Mesendoderm (in vitro differentiated cells): ENCODE data around the gene OSBPL8.
A peak's percentile ranks its signal among the peaks of the same experiment; 100 is the strongest.

Experiments
- DNase-seq: peaks from one replicate; pipeline ENCODE4 v3.0.0; 2013
- H2AK5ac ChIP-seq: 2 replicates; pipeline ENCODE4 v1.6.1; 2013; ENCODE audit warnings: low read length, inconsistent platforms
- H2BK120ac ChIP-seq: 2 replicates; pipeline ENCODE4 v1.6.1; 2013; ENCODE audit warnings: low read depth, mild to moderate bottlenecking, low read length, moderate library complexity, mixed read lengths
- H2BK15ac ChIP-seq: replicated peaks from 2 replicates; pipeline ENCODE4 v1.6.1; 2013; ENCODE audit warnings: low read depth, mild to moderate bottlenecking, moderate library complexity
- H2BK5ac ChIP-seq: 2 replicates; pipeline ENCODE4 v1.6.1; 2013; ENCODE audit warnings: low read length, inconsistent platforms
- H3K18ac ChIP-seq: 2 replicates; pipeline ENCODE4 v1.6.1; 2013; ENCODE audit warnings: mild to moderate bottlenecking, low read length, mixed read lengths
- H3K23ac ChIP-seq: one replicate; pipeline ENCODE4 v1.6.1; 2013; ENCODE audit warnings: low read length
- H3K27ac ChIP-seq: 2 replicates; pipeline ENCODE4 v1.5.1; 2013; ENCODE audit warnings: low read depth, mild to moderate bottlenecking, inconsistent platforms, low read length, moderate library complexity
- H3K27me3 ChIP-seq: 2 replicates; pipeline ENCODE4 v1.6.1; 2013; ENCODE audit warnings: low read length, control low read depth, mild to moderate bottlenecking, inconsistent platforms; ENCODE audit not compliant: insufficient read depth, poor library complexity
- H3K36me3 ChIP-seq: 2 replicates; pipeline ENCODE4 v1.6.1; 2013; ENCODE audit warnings: low read length, inconsistent platforms; ENCODE audit not compliant: control insufficient read depth, insufficient read depth
- H3K4ac ChIP-seq: one replicate; pipeline ENCODE4 v1.6.1; 2013; ENCODE audit warnings: low read depth, mild to moderate bottlenecking, low read length, moderate library complexity
- H3K4me1 ChIP-seq: 2 replicates; pipeline ENCODE4 v1.6.1; 2013; ENCODE audit warnings: low read depth, low read length, inconsistent platforms; ENCODE audit not compliant: control insufficient read depth
- H3K4me2 ChIP-seq: 2 replicates; pipeline ENCODE4 v1.6.1; 2013; ENCODE audit warnings: low read length
- H3K4me3 ChIP-seq: 2 replicates; pipeline ENCODE4 v1.5.1; 2013; ENCODE audit warnings: mild to moderate bottlenecking, low read length
- H3K56ac ChIP-seq: one replicate; pipeline ENCODE4 v1.6.1; 2013; ENCODE audit warnings: low read length
- H3K79me1 ChIP-seq: 2 replicates; pipeline ENCODE4 v1.6.1; 2013; ENCODE audit warnings: low read length, inconsistent platforms
- H3K79me2 ChIP-seq: 2 replicates; pipeline ENCODE4 v1.6.1; 2013; ENCODE audit warnings: mild to moderate bottlenecking, low read length; ENCODE audit not compliant: control insufficient read depth, insufficient read depth
- H3K9ac ChIP-seq: 2 replicates; pipeline ENCODE4 v1.6.1; 2013; ENCODE audit warnings: low read length, inconsistent platforms
- H4K5ac ChIP-seq: one replicate; pipeline ENCODE4 v1.6.1; 2013; ENCODE audit warnings: low read length
- H4K8ac ChIP-seq: one replicate; pipeline ENCODE4 v1.6.1; 2013; ENCODE audit warnings: low read depth, mild to moderate bottlenecking, control low read depth, low read length, moderate library complexity
- WGBS: extraction: QIAGEN DNeasy Blood & Tissue Kit; methylation state at CpG from one replicate; pipeline ENCODE4 v1.1.7; 2013; ENCODE audit warnings: low lambda C conversion rate, missing lambda C conversion rate; ENCODE audit not compliant: insufficient coverage; ENCODE audit errors: extremely low coverage; 5-methylcytosine and 5-hydroxymethylcytosine counted together

OSBPL8 gene

DNA sequence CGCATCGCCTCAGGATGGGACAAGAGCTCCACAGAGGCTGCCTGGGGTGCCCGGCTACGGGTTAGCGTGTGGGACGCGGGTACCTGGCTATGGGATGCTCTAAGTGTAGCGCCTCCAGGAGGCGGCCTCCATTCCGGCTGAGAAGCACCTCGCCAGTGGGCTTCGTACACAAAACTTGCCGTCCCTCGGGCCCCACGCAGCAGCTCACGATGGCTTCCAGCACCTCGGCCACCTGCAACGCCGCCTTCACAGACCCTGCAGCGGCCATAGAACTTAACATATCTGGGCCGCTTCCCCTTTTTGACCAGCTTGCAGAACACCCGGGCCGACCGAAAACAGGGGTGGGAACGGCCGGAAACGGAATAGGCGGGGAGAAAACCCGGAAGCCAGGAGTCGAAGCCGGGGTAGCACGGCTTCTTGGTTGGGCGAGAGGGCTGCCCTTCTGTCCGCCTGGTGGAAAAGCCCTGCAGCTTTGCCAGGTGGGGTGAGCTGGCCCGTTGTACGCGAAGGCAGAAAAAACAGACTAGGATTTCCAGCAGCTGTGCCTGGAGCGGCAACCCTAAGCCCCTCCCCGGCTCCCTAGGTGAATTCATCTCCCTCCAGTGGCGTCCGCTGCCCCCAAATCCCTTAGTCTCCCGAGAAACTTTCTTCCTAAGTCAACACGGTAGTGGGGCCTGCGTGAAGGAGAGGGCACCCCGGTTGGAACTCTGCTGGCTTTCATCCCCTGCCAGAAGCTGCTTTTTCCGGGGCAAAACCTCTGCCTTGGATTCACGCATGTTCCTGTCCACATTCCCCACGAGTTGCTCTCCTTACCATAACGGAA, 211.3 kb downstream of the OSBPL8 start, which contains the start of gene BBS10:
BBS10 (minus strand) TSS at position 337 of the 823 bp plus-strand sequence; CDS start at position 280, 57 bp downstream.
- Histone ChIP-seq H3K56ac (peak within 1 kb of the TSS; percentile 95), H3K18ac (peak within 1 kb of the TSS; percentile 95)

DNA sequence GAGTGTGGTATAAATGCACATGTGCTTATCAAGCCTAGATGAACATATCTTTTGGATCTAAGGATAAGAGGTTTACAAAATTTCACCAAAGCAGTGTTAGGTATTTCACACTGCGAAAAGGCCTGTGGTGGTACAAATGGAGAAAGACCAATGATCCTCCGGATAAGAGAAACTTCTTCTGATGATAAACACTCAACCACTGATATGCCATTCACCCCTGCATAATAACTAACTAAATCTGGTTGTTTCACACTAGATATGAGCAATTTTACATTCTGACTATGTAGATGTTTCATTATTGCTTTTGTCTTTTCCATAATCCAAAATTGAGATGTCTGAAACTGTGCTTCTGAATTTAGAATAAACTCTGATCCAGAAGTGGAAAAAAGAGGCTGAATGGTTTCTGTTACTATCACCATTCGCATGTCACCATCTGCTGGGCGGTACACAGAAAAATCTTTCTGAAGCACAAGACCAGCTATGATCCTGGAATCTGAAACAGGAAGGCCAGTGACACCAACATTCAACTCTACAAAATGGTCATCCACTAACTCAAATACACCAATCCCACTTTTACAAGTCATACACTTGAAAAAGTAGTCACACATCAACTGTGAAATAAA, 212.7 kb downstream of the OSBPL8 start:
- H3K79me1 ChIP-seq = peaks cover 4% of the 10 kb centered on the region
- H3K56ac ChIP-seq = no peak overlapping the region
- peak; percentile 43 for DNase-seq
- H2BK120ac ChIP-seq = no peak overlapping the region
- peaks cover 3% of the 10 kb centered on the region for H3K79me2 ChIP-seq
- no peak overlapping the region for H2AK5ac ChIP-seq
- H2BK5ac ChIP-seq = no peak overlapping the region
- no peak overlapping the region for H3K4ac ChIP-seq
- no peak overlapping the region for H3K18ac ChIP-seq
- no peak overlapping the region for H3K23ac ChIP-seq
- WGBS = no CpG with 5 or more reads among the region's 4 CpGs
- H3K27me3 ChIP-seq = no peaks in the 10 kb centered on the region
- no peaks in the 10 kb centered on the region for H3K36me3 ChIP-seq
- no peak overlapping the region for H4K5ac ChIP-seq
- no peak overlapping the region for H3K27ac ChIP-seq
- peak overlapping the region; percentile 12 for H3K9ac ChIP-seq
- H2BK15ac ChIP-seq = no peak overlapping the region
- H3K4me2 ChIP-seq = no peak overlapping the region
- H3K4me3 ChIP-seq = no peak overlapping the region
- H4K8ac ChIP-seq = no peak overlapping the region
- H3K4me1 ChIP-seq = no peaks in the 10 kb centered on the region

More for the DNA sequence above, 211.3 kb downstream of the OSBPL8 start, which contains the start of gene BBS10:
- Histone ChIP-seq H2AK5ac (no peak within 1 kb of the TSS), H3K4me2 (peak within 1 kb of the TSS; percentile 80), H3K4ac (peak within 1 kb of the TSS; percentile 73), H3K36me3 (no peaks in the 10 kb centered on the region), H3K79me1 (peaks cover 4% of the 10 kb centered on the region), H3K4me3 (peak within 1 kb of the TSS; percentile 85), H4K8ac (peak within 1 kb of the TSS; percentile 94), H2BK120ac (no peak within 1 kb of the TSS), H3K27me3 (no peaks in the 10 kb centered on the region), H4K5ac (peak within 1 kb of the TSS; percentile 90), H2BK5ac (peak within 1 kb of the TSS; percentile 44), H2BK15ac (no peak within 1 kb of the TSS), H3K23ac (no peak within 1 kb of the TSS), H3K9ac (peak within 1 kb of the TSS; percentile 89), H3K27ac (peak within 1 kb of the TSS; percentile 89), H3K79me2 (peaks cover 3% of the 10 kb centered on the region), H3K4me1 (no peaks in the 10 kb centered on the region)
- no CpG with 5 or more reads among the region's 49 CpGs for WGBS
- peak; percentile 96 for DNase-seq

DNA sequence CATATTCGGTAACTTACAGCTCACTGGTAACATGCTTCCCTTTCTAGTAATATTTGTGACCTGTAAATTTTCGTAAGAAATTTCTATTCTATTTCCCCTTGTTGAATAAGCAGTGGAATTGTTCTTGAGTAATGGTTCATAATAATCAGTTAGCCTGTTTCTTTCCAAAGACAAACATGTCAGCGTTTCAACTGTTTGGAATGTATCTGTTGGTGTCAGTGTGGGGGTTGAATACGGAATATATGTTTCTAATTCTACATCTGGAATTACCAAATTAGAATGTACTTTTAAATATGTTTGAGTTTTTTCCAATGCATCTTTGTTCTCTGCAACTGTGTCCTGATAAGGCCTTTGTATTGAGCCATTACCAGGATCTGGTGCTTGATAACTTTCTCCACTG, 213.3 kb downstream of the OSBPL8 start:
- H2BK5ac ChIP-seq = no peak overlapping the region
- no peak overlapping the region for H3K27ac ChIP-seq
- no peak overlapping the region for H3K56ac ChIP-seq
- no peaks in the 10 kb centered on the region for H3K36me3 ChIP-seq
- H4K8ac ChIP-seq = peak overlapping the region; percentile 76
- H3K23ac ChIP-seq = no peak overlapping the region
- H3K9ac ChIP-seq = no peak overlapping the region
- WGBS = no CpG with 5 or more reads among the region's 4 CpGs
- H3K4ac ChIP-seq = no peak overlapping the region
- no peak overlapping the region for H3K4me3 ChIP-seq
- no peak overlapping the region for H3K18ac ChIP-seq
- H2BK15ac ChIP-seq = no peak overlapping the region
- H2BK120ac ChIP-seq = no peak overlapping the region
- DNase-seq = no peak
- H3K4me2 ChIP-seq = no peak overlapping the region
- peaks cover 3% of the 10 kb centered on the region for H3K79me2 ChIP-seq
- H2AK5ac ChIP-seq = no peak overlapping the region
- H3K27me3 ChIP-seq = no peaks in the 10 kb centered on the region
- no peaks in the 10 kb centered on the region for H3K4me1 ChIP-seq
- no peak overlapping the region for H4K5ac ChIP-seq
- peaks cover 4% of the 10 kb centered on the region for H3K79me1 ChIP-seq

DNA sequence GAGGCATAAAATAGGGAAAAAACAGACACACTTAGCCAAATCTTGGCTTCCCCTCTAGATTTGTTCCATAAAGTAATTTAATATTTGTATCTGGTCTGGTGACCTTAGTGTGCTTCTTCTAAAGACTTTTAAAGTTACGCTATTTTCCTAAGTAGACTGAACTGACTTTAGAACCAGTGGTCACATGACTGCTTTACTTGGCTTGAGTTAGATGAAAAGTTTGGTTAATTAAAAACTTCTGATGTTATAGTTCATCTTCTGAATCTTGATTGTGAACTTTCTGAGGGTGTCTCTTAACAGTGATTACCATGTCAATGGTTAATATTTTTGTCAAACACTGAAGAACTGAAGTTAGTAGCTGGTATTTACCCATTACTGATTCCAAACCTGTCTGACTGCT, 214.0 kb downstream of the OSBPL8 start:
- H3K4me2 ChIP-seq = no peak overlapping the region
- H3K27me3 ChIP-seq = no peaks in the 10 kb centered on the region
- no peak overlapping the region for H3K4ac ChIP-seq
- peaks cover 4% of the 10 kb centered on the region for H3K79me1 ChIP-seq
- H3K18ac ChIP-seq = no peak overlapping the region
- H2BK5ac ChIP-seq = no peak overlapping the region
- no peak overlapping the region for H4K5ac ChIP-seq
- H3K4me1 ChIP-seq = no peaks in the 10 kb centered on the region
- H3K27ac ChIP-seq = no peak overlapping the region
- peaks cover 3% of the 10 kb centered on the region for H3K79me2 ChIP-seq
- H3K36me3 ChIP-seq = no peaks in the 10 kb centered on the region
- H2AK5ac ChIP-seq = no peak overlapping the region
- H3K4me3 ChIP-seq = no peak overlapping the region
- no CpG with 5 or more reads among the region's 1 CpG for WGBS
- no peak overlapping the region for H2BK15ac ChIP-seq
- H4K8ac ChIP-seq = no peak overlapping the region
- no peak overlapping the region for H3K9ac ChIP-seq
- no peak overlapping the region for H3K56ac ChIP-seq
- no peak overlapping the region for H2BK120ac ChIP-seq
- no peak overlapping the region for H3K23ac ChIP-seq
- DNase-seq = no peak

DNA sequence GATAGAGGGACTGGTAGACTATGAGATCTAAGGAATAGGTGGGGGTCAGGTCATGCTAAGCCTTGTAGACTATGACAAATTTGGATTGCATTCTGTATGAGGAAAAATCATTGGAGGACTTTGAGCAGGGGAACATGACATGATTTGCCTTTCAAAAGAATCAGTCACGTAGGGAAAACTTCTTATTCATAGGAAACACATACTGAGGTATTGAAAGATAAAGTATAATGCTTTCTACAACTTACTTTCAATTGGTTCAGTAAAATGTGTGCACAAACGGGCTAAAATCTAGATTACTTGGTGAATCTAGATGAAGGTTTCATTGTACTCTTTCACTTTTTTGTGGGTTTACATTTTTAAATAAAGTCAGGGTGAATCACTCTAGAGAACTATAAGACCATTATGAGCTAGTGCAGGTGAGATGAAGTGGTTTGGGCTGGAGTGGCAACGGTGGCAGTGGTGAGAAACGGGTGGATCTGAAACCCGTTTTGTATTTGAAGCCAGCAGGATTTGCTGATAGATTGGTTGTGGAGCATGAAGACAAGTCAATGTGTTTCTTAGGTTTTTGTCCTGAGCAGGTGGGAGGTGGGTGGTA, 218.0 kb downstream of the OSBPL8 start:
- H4K5ac ChIP-seq = no peak overlapping the region
- no peaks in the 10 kb centered on the region for H3K4me1 ChIP-seq

More for the DNA sequence above, 218.0 kb downstream of the OSBPL8 start:
- DNase-seq = no peak
- no peak overlapping the region for H2AK5ac ChIP-seq
- no peak overlapping the region for H2BK5ac ChIP-seq
- no peak overlapping the region for H3K4me2 ChIP-seq
- no peaks in the 10 kb centered on the region for H3K36me3 ChIP-seq
- H3K27ac ChIP-seq = no peak overlapping the region
- no peak overlapping the region for H3K4ac ChIP-seq
- H3K9ac ChIP-seq = no peak overlapping the region
- no peaks in the 10 kb centered on the region for H3K27me3 ChIP-seq
- WGBS = no CpG with 5 or more reads among the region's 5 CpGs
- H3K23ac ChIP-seq = no peak overlapping the region
- no peak overlapping the region for H2BK15ac ChIP-seq
- no peak overlapping the region for H2BK120ac ChIP-seq
- peaks cover under 1% of the 10 kb centered on the region for H3K79me1 ChIP-seq
- no peak overlapping the region for H3K18ac ChIP-seq
- no peaks in the 10 kb centered on the region for H3K79me2 ChIP-seq
- H4K8ac ChIP-seq = no peak overlapping the region
- no peak overlapping the region for H3K4me3 ChIP-seq
- no peak overlapping the region for H3K56ac ChIP-seq
